NCI-H526 treated with DMSO at 0.1 percent for 48 hours (cell line): ENCODE results near the gene COBL.

ENCODE experiments used
- DNase-seq: peaks from one replicate; lab custom pipeline; 2025; lab: John Stamatoyannopoulos, UW

The COBL gene

GRCh38 chr7:51276091-51276605 lies 40.5 kb downstream of the COBL start:
- DNase-seq = no peak

- no peak for DNase-seq
These were observed 41.1 kb downstream of the COBL start for GRCh38 chr7:51275532-51275931.

- DNase-seq = no peak
These were observed 41.7 kb downstream of the COBL start for GRCh38 chr7:51274955-51275354.

GRCh38 chr7:51274001-51274400 lies 42.6 kb downstream of the COBL start:
- DNase-seq = no peak

- no peak for DNase-seq
These were observed 43.2 kb downstream of the COBL start for GRCh38 chr7:51273360-51273759.

GRCh38 chr7:51270965-51271364 lies 45.6 kb downstream of the COBL start:
- no peak for DNase-seq

- DNase-seq = no peak
These were observed 46.7 kb downstream of the COBL start for GRCh38 chr7:51269911-51270310.

GRCh38 chr7:51269321-51269720 lies 47.3 kb downstream of the COBL start:
- no peak for DNase-seq

- no peak for DNase-seq
These were observed 47.8 kb downstream of the COBL start for GRCh38 chr7:51268859-51269258.

GRCh38 chr7:51267169-51267568 lies 49.4 kb downstream of the COBL start:
- DNase-seq = no peak

GRCh38 chr7:51265066-51265907 lies 51.3 kb downstream of the COBL start:
- DNase-seq = no peak

- no peak for DNase-seq
These were observed 52.8 kb downstream of the COBL start for GRCh38 chr7:51263631-51264484.

- DNase-seq = no peak
These were observed 53.6 kb downstream of the COBL start for GRCh38 chr7:51262796-51263531.

- no peak for DNase-seq
These were observed 54.4 kb downstream of the COBL start for GRCh38 chr7:51261950-51262795.

- no peak for DNase-seq
These were observed 55.3 kb downstream of the COBL start for GRCh38 chr7:51261117-51261835.

GRCh38 chr7:51260516-51260915 lies 56.1 kb downstream of the COBL start:
- DNase-seq = no peak

GRCh38 chr7:51259766-51260165 lies 56.8 kb downstream of the COBL start:
- no peak for DNase-seq

- no peak for DNase-seq
These were observed 59.7 kb downstream of the COBL start for GRCh38 chr7:51256916-51257315.

GRCh38 chr7:51256209-51256781 lies 60.3 kb downstream of the COBL start:
- DNase-seq = no peak

GRCh38 chr7:51255536-51256208 lies 60.9 kb downstream of the COBL start:
- no peak for DNase-seq
